Measurements from ENCODE around the gene CEP162. TPM values are rescaled to one million over a fixed set of nuclear protein-coding genes. Genes with fewer than 3 reads are reported as not detected.

Gene CEP162
- total RNA-seq (4.3 and 6.2 TPM in 2 replicates), polyA plus RNA-seq (9.0 and 9.8 TPM in 2 replicates)

- TF ChIP-seq CTCF (IDR thresholded peaks at IDR 0.05; ENCODE audit: low read depth, low read length), result peak; percentile 73
- peak; percentile 90 to 91 for DNase-seq (ENCODE audit: low read depth in 1 of 2, low spot score in 1 of 2)
- peaks cover 40% of the 10 kb centered on the region for H3K27me3 ChIP-seq
- H3K9me3 ChIP-seq (ENCODE audit: low read depth), result no peaks in the 10 kb centered on the region
- H3K36me3 ChIP-seq, result no peaks in the 10 kb centered on the region
- peak within 1 kb of the TSS; percentile 94 for H3K4me3 ChIP-seq
- H3K27ac ChIP-seq, result peak within 1 kb of the TSS; percentile 68
- no peaks in the 10 kb centered on the region for H3K4me1 ChIP-seq (ENCODE audit: low read depth)
Measured at GRCh38 chr6:84227434-84228197, at the start of gene CEP162. TSS of gene CEP162 (minus strand) at chr6:84227643. CDS start at chr6:84226393, 1,250 bp downstream.

- Histone ChIP-seq H3K4me3 (no peak overlapping the region), H3K27me3 (no peaks in the 10 kb centered on the region), H3K4me1 (ENCODE audit: low read depth) (no peaks in the 10 kb centered on the region), H3K9me3 (ENCODE audit: low read depth) (no peaks in the 10 kb centered on the region), H3K36me3 (no peaks in the 10 kb centered on the region), H3K27ac (no peak overlapping the region)
- DNase-seq (ENCODE audit: low read depth in 1 of 2, low spot score in 1 of 2), result no peak
- TF ChIP-seq CTCF (IDR thresholded peaks at IDR 0.05; ENCODE audit: low read depth, low read length), result no peak
Measured at GRCh38 chr6:84274856-84275255, 47.4 kb upstream of the CEP162 start.

- no peaks in the 10 kb centered on the region for H3K4me1 ChIP-seq (ENCODE audit: low read depth)
- no peak overlapping the region for H3K4me3 ChIP-seq
- no peak overlapping the region for H3K27ac ChIP-seq
- TF ChIP-seq CTCF (IDR thresholded peaks at IDR 0.05; ENCODE audit: low read depth, low read length), result no peak
- H3K36me3 ChIP-seq, result no peaks in the 10 kb centered on the region
- no peaks in the 10 kb centered on the region for H3K27me3 ChIP-seq
- H3K9me3 ChIP-seq (ENCODE audit: low read depth), result no peaks in the 10 kb centered on the region
- DNase-seq (ENCODE audit: low read depth in 1 of 2, low spot score in 1 of 2), result no peak
Measured at GRCh38 chr6:84273048-84273809, 45.8 kb upstream of the CEP162 start.

GRCh38 chr6:84272298-84272697, 44.9 kb upstream of the CEP162 start:
- Histone ChIP-seq H3K4me3 (no peak overlapping the region), H3K27me3 (no peaks in the 10 kb centered on the region), H3K36me3 (no peaks in the 10 kb centered on the region), H3K4me1 (ENCODE audit: low read depth) (no peaks in the 10 kb centered on the region), H3K9me3 (ENCODE audit: low read depth) (no peaks in the 10 kb centered on the region), H3K27ac (no peak overlapping the region)
- no peak for DNase-seq (ENCODE audit: low read depth in 1 of 2, low spot score in 1 of 2)
- TF ChIP-seq CTCF (IDR thresholded peaks at IDR 0.05; ENCODE audit: low read depth, low read length), result no peak

GRCh38 chr6:84271061-84271716, 43.7 kb upstream of the CEP162 start:
- TF ChIP-seq CTCF (IDR thresholded peaks at IDR 0.05; ENCODE audit: low read depth, low read length), result no peak
- no peak for DNase-seq (ENCODE audit: low read depth in 1 of 2, low spot score in 1 of 2)

More at GRCh38 chr6:84271061-84271716, 43.7 kb upstream of the CEP162 start:
- H3K4me1 ChIP-seq (ENCODE audit: low read depth), result no peaks in the 10 kb centered on the region
- no peak overlapping the region for H3K4me3 ChIP-seq
- no peak overlapping the region for H3K27ac ChIP-seq
- H3K27me3 ChIP-seq, result no peaks in the 10 kb centered on the region
- H3K9me3 ChIP-seq (ENCODE audit: low read depth), result no peaks in the 10 kb centered on the region
- no peaks in the 10 kb centered on the region for H3K36me3 ChIP-seq

All from cardiac muscle cell (in vitro differentiated cells and primary cell).